GM19025 (cell line): ENCODE measurements around the gene HSPG2.

ENCODE experiments used
- ATAC-seq: cut with Tn5 transposase; IDR thresholded peaks from one replicate; pipeline ENCODE4 v1.9.1; 2021; ENCODE audit warnings: mild to moderate bottlenecking, low read depth, moderate library complexity; ENCODE audit not compliant: unreplicated experiment

The HSPG2 gene

GRCh38 chr1:21851430-21852250 lies 85.5 kb downstream of the HSPG2 start:
- no peak for ATAC-seq

GRCh38 chr1:21849909-21850576 lies 87.1 kb downstream of the HSPG2 start:
- ATAC-seq, result no peak

GRCh38 chr1:21848524-21849174 lies 88.5 kb downstream of the HSPG2 start:
- ATAC-seq, result no peak

GRCh38 chr1:21847223-21848205 lies 89.6 kb downstream of the HSPG2 start:
- ATAC-seq, result no peak

- ATAC-seq, result no peak
Measured at GRCh38 chr1:21845646-21846641, 91.2 kb downstream of the HSPG2 start.

GRCh38 chr1:21843996-21844395 lies 93.1 kb downstream of the HSPG2 start:
- ATAC-seq, result no peak

- no peak for ATAC-seq
Measured at GRCh38 chr1:21843208-21843607, 93.9 kb downstream of the HSPG2 start.

GRCh38 chr1:21842606-21843162 lies 94.4 kb downstream of the HSPG2 start:
- no peak for ATAC-seq

GRCh38 chr1:21841852-21842466 lies 95.2 kb downstream of the HSPG2 start:
- no peak for ATAC-seq

- no peak for ATAC-seq
Measured at GRCh38 chr1:21840981-21841380, 96.1 kb downstream of the HSPG2 start.

GRCh38 chr1:21839337-21840037 lies 97.6 kb downstream of the HSPG2 start:
- no peak for ATAC-seq

- ATAC-seq, result no peak
Measured at GRCh38 chr1:21838359-21839157, 98.6 kb downstream of the HSPG2 start.

- no peak for ATAC-seq
Measured at GRCh38 chr1:21837476-21837875, 99.6 kb downstream of the HSPG2 start.

- no peak for ATAC-seq
Measured at GRCh38 chr1:21836729-21837128, 100.4 kb downstream of the HSPG2 start.

- ATAC-seq, result no peak
Measured at GRCh38 chr1:21836010-21836409, 101.1 kb downstream of the HSPG2 start.

GRCh38 chr1:21834666-21835065 lies 102.4 kb downstream of the HSPG2 start:
- ATAC-seq, result no peak

GRCh38 chr1:21834094-21834493 lies 103.0 kb downstream of the HSPG2 start:
- no peak for ATAC-seq
